Measurements from ENCODE around the gene PRR15.

DNA sequence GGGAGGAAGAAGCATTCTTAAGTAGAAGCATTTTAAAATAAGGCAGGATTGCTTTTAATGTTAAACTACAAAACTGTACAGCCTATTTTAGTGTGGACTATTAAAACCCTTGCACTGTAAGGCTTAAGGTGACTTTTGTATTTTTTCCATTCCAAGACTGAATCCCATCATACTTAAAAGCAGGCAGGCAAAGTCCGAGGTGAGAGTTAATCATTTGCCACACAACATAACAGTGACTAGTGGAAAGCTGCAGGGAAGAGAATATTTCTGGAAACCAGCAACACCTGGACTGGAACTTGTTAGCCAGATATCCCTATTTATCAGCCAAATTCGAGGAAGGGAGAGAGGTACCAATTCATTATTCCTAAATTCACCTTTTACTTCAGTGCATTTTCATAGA is 3.5 kb downstream of the PRR15 start:
- no peak for TF ChIP-seq CTCF (IDR thresholded peaks at IDR 0.05)
- no peak for TF ChIP-seq POLR2A (IDR thresholded peaks at IDR 0.05; ENCODE audit: low read depth)
- no peak for TF ChIP-seq EP300 (IDR thresholded peaks at IDR 0.05)

Measured in esophagus muscularis mucosa (tissue), 4 donors.